WERI-Rb-1 (cell line): ENCODE results near the gene TTLL12.

Source experiments
- DNase-seq: peaks from one replicate; pipeline ENCODE4 v3.0.0-alpha.2; 2020
- H3K27ac ChIP-seq: fragments of 250-450 bp; sonication (Bioruptor Pico); 2 replicates; pipeline ENCODE4 v1.5.1; 2020; ENCODE audit warnings: mild to moderate bottlenecking, moderate library complexity
- H3K27me3 ChIP-seq: fragments of 250-450 bp; sonication (Bioruptor Pico); 2 replicates; pipeline ENCODE4 v1.5.1; 2021; ENCODE audit warnings: mild to moderate bottlenecking, low read depth, moderate library complexity; ENCODE audit not compliant: insufficient read depth, severe bottlenecking
- H3K36me3 ChIP-seq: fragments of 250-450 bp; sonication (Bioruptor Pico); 2 replicates; pipeline ENCODE4 v1.5.1; 2020; ENCODE audit warnings: mild to moderate bottlenecking, moderate library complexity
- H3K4me3 ChIP-seq: 2 replicates; pipeline ENCODE4 v1.5.1; 2011; ENCODE audit warnings: low read depth, mild to moderate bottlenecking, control low read depth, low read length
- H3K9me3 ChIP-seq: fragments of 250-450 bp; sonication (Bioruptor Pico); 2 replicates; pipeline ENCODE4 v1.5.1; 2021; ENCODE audit warnings: mild to moderate bottlenecking, moderate library complexity; ENCODE audit not compliant: severe bottlenecking
- TF ChIP-seq, protein P1 (sequence below): IDR thresholded peaks from 2 replicates; pipeline ENCODE4 v1.5.1; 2011; ENCODE audit warnings: low read depth, mild to moderate bottlenecking, control low read depth, inconsistent platforms, low read length

TTLL12 gene

GRCh38 chr22:43231724-43232034 lies 44.7 kb upstream of the TTLL12 start:
- Histone ChIP-seq H3K4me3 (no peak overlapping the region), H3K9me3 (no peaks in the 10 kb centered on the region), H3K27me3 (no peaks in the 10 kb centered on the region), H3K36me3 (no peaks in the 10 kb centered on the region), H3K27ac (no peak overlapping the region)
- TF ChIP-seq, protein P1, sequence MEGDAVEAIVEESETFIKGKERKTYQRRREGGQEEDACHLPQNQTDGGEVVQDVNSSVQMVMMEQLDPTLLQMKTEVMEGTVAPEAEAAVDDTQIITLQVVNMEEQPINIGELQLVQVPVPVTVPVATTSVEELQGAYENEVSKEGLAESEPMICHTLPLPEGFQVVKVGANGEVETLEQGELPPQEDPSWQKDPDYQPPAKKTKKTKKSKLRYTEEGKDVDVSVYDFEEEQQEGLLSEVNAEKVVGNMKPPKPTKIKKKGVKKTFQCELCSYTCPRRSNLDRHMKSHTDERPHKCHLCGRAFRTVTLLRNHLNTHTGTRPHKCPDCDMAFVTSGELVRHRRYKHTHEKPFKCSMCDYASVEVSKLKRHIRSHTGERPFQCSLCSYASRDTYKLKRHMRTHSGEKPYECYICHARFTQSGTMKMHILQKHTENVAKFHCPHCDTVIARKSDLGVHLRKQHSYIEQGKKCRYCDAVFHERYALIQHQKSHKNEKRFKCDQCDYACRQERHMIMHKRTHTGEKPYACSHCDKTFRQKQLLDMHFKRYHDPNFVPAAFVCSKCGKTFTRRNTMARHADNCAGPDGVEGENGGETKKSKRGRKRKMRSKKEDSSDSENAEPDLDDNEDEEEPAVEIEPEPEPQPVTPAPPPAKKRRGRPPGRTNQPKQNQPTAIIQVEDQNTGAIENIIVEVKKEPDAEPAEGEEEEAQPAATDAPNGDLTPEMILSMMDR, result no peak
- DNase-seq, result no peak

- Histone ChIP-seq H3K27ac (no peak overlapping the region), H3K4me3 (no peak overlapping the region), H3K27me3 (no peaks in the 10 kb centered on the region), H3K36me3 (no peaks in the 10 kb centered on the region), H3K9me3 (no peaks in the 10 kb centered on the region)
- peak; percentile 83 for DNase-seq
- TF ChIP-seq, protein P1, result peak; percentile 88
These were observed 44.2 kb upstream of the TTLL12 start for GRCh38 chr22:43230971-43231723.

GRCh38 chr22:43230571-43230970 lies 43.6 kb upstream of the TTLL12 start:
- Histone ChIP-seq H3K4me3 (no peak overlapping the region), H3K9me3 (no peaks in the 10 kb centered on the region), H3K27me3 (no peaks in the 10 kb centered on the region), H3K36me3 (no peaks in the 10 kb centered on the region), H3K27ac (no peak overlapping the region)
- no peak for DNase-seq
- TF ChIP-seq, protein P1, result no peak

GRCh38 chr22:43228863-43229262 lies 41.9 kb upstream of the TTLL12 start:
- Histone ChIP-seq H3K36me3 (no peaks in the 10 kb centered on the region), H3K27me3 (no peaks in the 10 kb centered on the region), H3K27ac (no peak overlapping the region), H3K9me3 (no peaks in the 10 kb centered on the region), H3K4me3 (no peak overlapping the region)
- no peak for DNase-seq
- TF ChIP-seq, protein P1, result no peak

- no peaks in the 10 kb centered on the region for H3K36me3 ChIP-seq
- peaks cover 2% of the 10 kb centered on the region for H3K9me3 ChIP-seq
- TF ChIP-seq, protein P1, result peak; percentile 93
- DNase-seq, result peak; percentile 84
- no peak overlapping the region for H3K27ac ChIP-seq
- H3K4me3 ChIP-seq, result no peak overlapping the region
- H3K27me3 ChIP-seq, result no peaks in the 10 kb centered on the region
These were observed 41.4 kb upstream of the TTLL12 start for GRCh38 chr22:43228330-43228729.

GRCh38 chr22:43227239-43227630 lies 40.3 kb upstream of the TTLL12 start:
- TF ChIP-seq, protein P1, result no peak
- H3K27me3 ChIP-seq, result no peaks in the 10 kb centered on the region
- no peak for DNase-seq
- no peaks in the 10 kb centered on the region for H3K36me3 ChIP-seq
- H3K4me3 ChIP-seq, result no peak overlapping the region
- peaks cover 4% of the 10 kb centered on the region for H3K9me3 ChIP-seq
- H3K27ac ChIP-seq, result no peak overlapping the region
